Subcutaneous adipose tissue (tissue), 4 donors: ENCODE measurements around the gene PFN2. TPM values are rescaled to one million over a fixed set of nuclear protein-coding genes. Genes with fewer than 3 reads are reported as not detected.

Experiments
- small RNA-seq: library from RNA; depleted of rRNA; stranded (forward); fragments of <200 nt; gene quantifications from one replicate; pipeline ENCODE3, GENCODE V24; 2016
- total RNA-seq, 4 donors: library from RNA; depleted of rRNA; stranded (reverse); fragments of >200 nt; gene quantifications; one replicate each; pipeline ENCODE4 v1.1.0, GENCODE V29; 2016
- TF ChIP-seq, protein P1 (sequence below): fragments of 450-650 bp; IDR thresholded peaks from one replicate; pipeline ENCODE4 v1.5.1; 2016; ENCODE audit warnings: low read depth, mild to moderate bottlenecking, control low read depth, antibody characterized with exemption, moderate library complexity

The PFN2 gene
- total RNA-seq, 4 donors from 2014 or later: 23.7 to 40.8 (median 30.6) TPM

DNA sequence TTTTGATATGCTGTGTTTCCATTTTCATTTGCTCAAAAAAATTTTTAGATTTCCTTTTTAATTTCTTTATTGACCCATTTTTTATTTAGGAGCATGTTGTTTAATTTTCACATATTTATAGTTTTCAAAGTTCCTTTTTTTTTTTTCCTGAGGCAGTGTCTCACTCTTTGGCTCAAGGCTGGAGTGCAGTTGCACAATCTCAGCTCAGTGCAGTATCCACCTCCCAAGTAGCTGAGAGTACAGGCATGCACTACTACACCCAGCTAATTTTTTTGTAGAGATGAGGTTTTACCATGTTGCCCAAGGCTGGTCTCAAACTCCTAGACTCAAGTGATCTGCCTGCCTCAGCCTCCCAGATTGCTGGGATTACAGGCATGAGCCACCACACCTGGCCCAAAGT lies 36.2 kb downstream of the PFN2 start:
- TF ChIP-seq, protein P1, sequence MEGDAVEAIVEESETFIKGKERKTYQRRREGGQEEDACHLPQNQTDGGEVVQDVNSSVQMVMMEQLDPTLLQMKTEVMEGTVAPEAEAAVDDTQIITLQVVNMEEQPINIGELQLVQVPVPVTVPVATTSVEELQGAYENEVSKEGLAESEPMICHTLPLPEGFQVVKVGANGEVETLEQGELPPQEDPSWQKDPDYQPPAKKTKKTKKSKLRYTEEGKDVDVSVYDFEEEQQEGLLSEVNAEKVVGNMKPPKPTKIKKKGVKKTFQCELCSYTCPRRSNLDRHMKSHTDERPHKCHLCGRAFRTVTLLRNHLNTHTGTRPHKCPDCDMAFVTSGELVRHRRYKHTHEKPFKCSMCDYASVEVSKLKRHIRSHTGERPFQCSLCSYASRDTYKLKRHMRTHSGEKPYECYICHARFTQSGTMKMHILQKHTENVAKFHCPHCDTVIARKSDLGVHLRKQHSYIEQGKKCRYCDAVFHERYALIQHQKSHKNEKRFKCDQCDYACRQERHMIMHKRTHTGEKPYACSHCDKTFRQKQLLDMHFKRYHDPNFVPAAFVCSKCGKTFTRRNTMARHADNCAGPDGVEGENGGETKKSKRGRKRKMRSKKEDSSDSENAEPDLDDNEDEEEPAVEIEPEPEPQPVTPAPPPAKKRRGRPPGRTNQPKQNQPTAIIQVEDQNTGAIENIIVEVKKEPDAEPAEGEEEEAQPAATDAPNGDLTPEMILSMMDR: no peak

DNA sequence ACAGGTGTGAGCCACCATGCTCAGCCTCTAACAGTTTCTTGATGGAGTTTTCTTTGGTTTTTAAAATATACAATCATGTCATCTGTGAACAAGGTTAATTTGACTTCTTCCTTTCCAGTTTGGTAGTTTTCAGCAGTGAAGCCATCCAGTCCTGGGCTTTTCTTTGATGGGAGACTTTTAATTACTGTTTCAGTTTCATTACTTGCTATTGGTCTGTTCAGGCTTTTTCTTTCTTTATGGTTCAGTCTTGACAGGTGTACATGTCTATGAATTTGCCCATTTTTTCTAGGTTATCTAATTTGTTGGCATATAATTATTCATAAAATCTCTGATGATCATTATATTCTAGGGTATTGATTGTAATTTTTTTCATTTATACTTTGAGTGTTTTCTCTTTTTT lies 36.8 kb downstream of the PFN2 start:
- TF ChIP-seq, protein P1: no peak

DNA sequence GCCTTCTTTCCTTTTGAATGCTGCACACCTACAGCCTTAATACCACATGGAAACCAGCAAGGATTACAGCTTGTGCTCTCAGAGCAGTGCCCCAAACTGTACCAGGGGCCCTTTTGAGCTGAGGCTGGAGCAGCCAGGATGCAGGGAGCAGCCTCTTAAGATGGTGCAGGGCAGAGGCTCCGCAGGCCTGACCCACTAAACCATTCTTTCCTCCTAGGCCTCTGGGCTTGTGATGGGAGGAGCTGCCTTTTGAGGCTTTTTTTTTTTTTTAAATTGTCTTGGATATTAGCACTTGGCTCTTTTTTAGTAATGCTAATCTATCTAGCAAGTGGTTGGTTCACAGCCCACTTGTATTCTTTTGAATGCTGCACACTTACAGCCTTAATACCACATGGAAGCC lies 37.7 kb downstream of the PFN2 start:
- TF ChIP-seq, protein P1: no peak

DNA sequence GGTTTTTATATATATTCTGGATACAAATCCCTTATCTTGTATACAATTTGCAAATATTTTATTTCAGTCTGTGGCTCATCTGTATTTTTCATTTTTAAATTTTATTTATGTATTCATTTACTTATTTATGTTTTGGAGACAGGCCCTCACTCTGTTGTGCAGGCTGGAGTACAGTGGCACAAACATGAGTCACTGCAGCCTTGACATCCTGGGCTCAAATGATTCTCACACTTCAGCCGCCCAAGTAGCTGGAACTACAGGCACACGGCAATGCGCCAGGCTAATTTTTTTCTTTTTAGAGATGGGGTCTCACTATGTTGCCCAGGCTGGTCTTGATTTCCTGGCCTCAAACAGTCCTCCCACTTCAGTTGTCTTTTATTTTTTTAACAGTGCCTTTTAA lies 50.6 kb downstream of the PFN2 start:
- TF ChIP-seq, protein P1: no peak

DNA sequence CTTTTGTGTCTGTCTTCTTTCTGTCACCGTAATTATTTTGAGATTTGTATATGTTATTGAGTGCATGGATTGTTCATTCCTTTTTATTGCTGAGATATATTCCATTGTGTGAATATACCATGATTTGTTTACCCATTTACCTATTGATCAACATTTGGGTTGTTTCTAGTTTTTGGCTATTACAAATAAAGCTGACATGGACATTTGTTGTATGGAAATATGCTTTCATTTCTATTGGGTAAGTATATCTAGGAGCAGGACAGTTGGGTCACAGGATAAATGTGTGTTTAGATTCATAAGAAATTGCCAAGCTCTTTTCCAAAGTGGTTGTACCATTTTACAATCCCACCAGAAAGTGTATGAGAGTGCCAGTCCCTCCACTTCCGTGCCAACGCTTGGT lies 51.2 kb downstream of the PFN2 start:
- TF ChIP-seq, protein P1: no peak

DNA sequence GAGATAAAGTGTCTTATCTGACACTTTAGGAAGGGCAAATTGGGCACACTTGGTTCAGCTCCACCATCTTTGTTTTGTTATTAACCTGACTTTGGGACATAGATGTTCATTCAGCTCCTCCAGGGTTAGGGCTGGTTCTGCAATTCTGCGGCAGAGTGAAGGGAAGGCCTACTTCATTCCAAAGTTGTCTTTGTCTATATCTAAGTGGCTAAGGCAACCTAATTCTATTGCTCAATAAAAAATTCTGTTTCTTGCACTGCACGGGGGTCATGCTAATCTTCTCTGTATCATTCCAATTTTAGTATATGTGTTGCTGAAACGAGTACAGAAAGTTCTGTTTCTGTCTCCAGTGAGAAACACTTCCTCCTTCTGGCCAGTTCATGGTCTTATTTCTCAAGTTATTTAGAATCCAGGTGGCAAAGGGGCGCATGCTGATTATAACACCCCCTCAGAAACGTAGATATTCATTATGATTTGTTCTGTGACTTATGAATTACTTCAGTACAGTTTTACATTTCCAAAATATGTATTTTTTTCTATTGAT lies 53.5 kb downstream of the PFN2 start:
- TF ChIP-seq, protein P1: no peak

Small RNA genes within 50 kb of the gene (small RNA-seq; reads per million reads assigned to genes)
- gene RNU6-720P: not detected

Other genes with a start within 250 kb of the PFN2 start
- 10 to 100 TPM; 23.6 to 41.4 (median 28.2) TPM for gene COMMD2, start 218.4 kb downstream of the PFN2 start, total RNA-seq
- not detected for gene ANKUB1, start 178.3 kb downstream of the PFN2 start, total RNA-seq
- 100 to 1,000 TPM in 3 of 4 donors, 10 to 100 TPM in 1; 81.0 to 188 (median 128) TPM for gene RNF13, start 157.7 kb downstream of the PFN2 start, total RNA-seq